K562 (cell line): ENCODE results near the gene SCAPER. TPM values are rescaled to one million over a fixed set of nuclear protein-coding genes. Genes with fewer than 3 reads are reported as not detected.

Experiments
- CHAMP1 ChIP-seq: fragments of 450-650 bp; IDR thresholded peaks from 2 replicates; pipeline ENCODE4 v1.6.1; 2016; ENCODE audit warnings: mild to moderate bottlenecking
- CHD4 ChIP-seq: fragments of 200-600 bp; sonication (generic); IDR thresholded peaks from 3 replicates; pipeline ENCODE4 v1.6.1; 2012; ENCODE audit warnings: low read depth, mild to moderate bottlenecking, mixed read lengths, low read length, inconsistent platforms; ENCODE audit not compliant: insufficient read depth, insufficient replicate concordance, poor library complexity, severe bottlenecking
- CTCFL ChIP-seq: IDR thresholded peaks from 2 replicates; pipeline ENCODE4 v1.6.1; 2011; ENCODE audit warnings: borderline replicate concordance, low read depth, mild to moderate bottlenecking, moderate library complexity, low read length; ENCODE audit not compliant: insufficient read depth, poor library complexity, severe bottlenecking
- NFATC3 ChIP-seq: fragments of 450-650 bp; IDR thresholded peaks from 2 replicates; pipeline ENCODE4 v1.6.1; 2017; ENCODE audit warnings: mild to moderate bottlenecking
- PTTG1 ChIP-seq: fragments of 450-650 bp; IDR thresholded peaks from 2 replicates; pipeline ENCODE4 v1.6.1; 2016; ENCODE audit warnings: low read depth, mild to moderate bottlenecking, missing genetic modification characterization, missing compliant biosample characterization
- SMAD2 ChIP-seq: fragments of 150-350 bp; IDR thresholded peaks from 2 replicates; pipeline ENCODE4 v1.6.1; 2014; ENCODE audit warnings: low read depth, mild to moderate bottlenecking, low read length
- STAT6 ChIP-seq: sonication (generic); formaldehyde crosslinking; IDR thresholded peaks from 2 replicates; pipeline ENCODE4 v1.8.1; 2023; ENCODE audit warnings: mild to moderate bottlenecking, missing genetic modification reagents
- ZNF217 ChIP-seq: sonication (generic); formaldehyde crosslinking; IDR thresholded peaks from 2 replicates; pipeline ENCODE4 v1.8.0; 2022; ENCODE audit warnings: mild to moderate bottlenecking, missing genetic modification reagents
- polyA plus RNA-seq, 8 experiments: library from polyadenylated mRNA; depleted of rRNA in 4 of 8; stranded (reverse) in 5 of 8; unstranded in 3 of 8; fragments of >200 nt; fragmentation: Nextera tagmentation in 2 of 8; fragmentation: Illumina TruSeq in 1 of 8; extraction: Ambion mirVana in 2 of 8; extraction: Trizol in 1 of 8; gene quantifications; 2 replicates each; pipeline versions ENCODE4 v1.2.1 to v1.2.3, GENCODE V29; 2011 to 2014; ENCODE audit warnings: inconsistent platforms in 1 of 8, missing spikeins in 1 of 8
- total RNA-seq, 7 experiments: library from RNA; depleted of rRNA in 6 of 7; stranded (reverse); fragments of >200 nt in 6 of 7; fragmentation: Illumina TruSeq in 2 of 7; extraction: Trizol in 2 of 7; gene quantifications; 2 replicates each; pipeline versions ENCODE4 v1.2.1 to v1.2.3, GENCODE V29; 2011 to 2021; ENCODE audit warnings: low replicate concordance in 1 of 7
- TF ChIP-seq, protein P1 (sequence below), 2 experiments: fragments of 450-650 bp in 1 of 2; IDR thresholded peaks; 2 replicates each; pipeline ENCODE4 v1.6.1; 2011 to 2017; ENCODE audit warnings: low read depth in 2 of 2, antibody characterized with exemption in 1 of 2, borderline replicate concordance in 1 of 2, low read length in 1 of 2, mild to moderate bottlenecking in 1 of 2, mixed read lengths in 1 of 2; ENCODE audit not compliant: control insufficient read depth in 1 of 2
- TF ChIP-seq, protein P2 (sequence below): fragments of 250-450 bp; sonication (Bioruptor Pico); IDR thresholded peaks from 2 replicates; pipeline ENCODE4 v1.8.0; 2021; ENCODE audit warnings: moderate library complexity, mild to moderate bottlenecking, inconsistent platforms

Gene SCAPER
- total and polyA plus RNA-seq, 9 of the 15 experiments (the other 6 are each of a cell fraction or from before 2014, with no cell fraction given) = 1.3 to 5.7 (median 3.2) TPM

GRCh38 chr15:76931397-76932134, 26.4 kb upstream of the SCAPER start, which contains the start of gene RCN2 (continued):
- TF ChIP-seq CHAMP1 (no peak), STAT6 (CRISPR knock-in tag) (no peak), ZNF217 (CRISPR knock-in tag) (no peak), CHD4 (no peak), CTCFL (no peak), SMAD2 (no peak), PTTG1 (tag) (no peak), NFATC3 (no peak)
- TF ChIP-seq, protein P1, sequence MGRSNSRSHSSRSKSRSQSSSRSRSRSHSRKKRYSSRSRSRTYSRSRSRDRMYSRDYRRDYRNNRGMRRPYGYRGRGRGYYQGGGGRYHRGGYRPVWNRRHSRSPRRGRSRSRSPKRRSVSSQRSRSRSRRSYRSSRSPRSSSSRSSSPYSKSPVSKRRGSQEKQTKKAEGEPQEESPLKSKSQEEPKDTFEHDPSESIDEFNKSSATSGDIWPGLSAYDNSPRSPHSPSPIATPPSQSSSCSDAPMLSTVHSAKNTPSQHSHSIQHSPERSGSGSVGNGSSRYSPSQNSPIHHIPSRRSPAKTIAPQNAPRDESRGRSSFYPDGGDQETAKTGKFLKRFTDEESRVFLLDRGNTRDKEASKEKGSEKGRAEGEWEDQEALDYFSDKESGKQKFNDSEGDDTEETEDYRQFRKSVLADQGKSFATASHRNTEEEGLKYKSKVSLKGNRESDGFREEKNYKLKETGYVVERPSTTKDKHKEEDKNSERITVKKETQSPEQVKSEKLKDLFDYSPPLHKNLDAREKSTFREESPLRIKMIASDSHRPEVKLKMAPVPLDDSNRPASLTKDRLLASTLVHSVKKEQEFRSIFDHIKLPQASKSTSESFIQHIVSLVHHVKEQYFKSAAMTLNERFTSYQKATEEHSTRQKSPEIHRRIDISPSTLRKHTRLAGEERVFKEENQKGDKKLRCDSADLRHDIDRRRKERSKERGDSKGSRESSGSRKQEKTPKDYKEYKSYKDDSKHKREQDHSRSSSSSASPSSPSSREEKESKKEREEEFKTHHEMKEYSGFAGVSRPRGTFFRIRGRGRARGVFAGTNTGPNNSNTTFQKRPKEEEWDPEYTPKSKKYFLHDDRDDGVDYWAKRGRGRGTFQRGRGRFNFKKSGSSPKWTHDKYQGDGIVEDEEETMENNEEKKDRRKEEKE (IDR thresholded peaks at IDR 0.05; ENCODE audit: borderline replicate concordance in 1 of 2, control insufficient read depth in 1 of 2, low read depth in 2 of 2, low read length in 1 of 2) = no peak
- TF ChIP-seq, protein P2, sequence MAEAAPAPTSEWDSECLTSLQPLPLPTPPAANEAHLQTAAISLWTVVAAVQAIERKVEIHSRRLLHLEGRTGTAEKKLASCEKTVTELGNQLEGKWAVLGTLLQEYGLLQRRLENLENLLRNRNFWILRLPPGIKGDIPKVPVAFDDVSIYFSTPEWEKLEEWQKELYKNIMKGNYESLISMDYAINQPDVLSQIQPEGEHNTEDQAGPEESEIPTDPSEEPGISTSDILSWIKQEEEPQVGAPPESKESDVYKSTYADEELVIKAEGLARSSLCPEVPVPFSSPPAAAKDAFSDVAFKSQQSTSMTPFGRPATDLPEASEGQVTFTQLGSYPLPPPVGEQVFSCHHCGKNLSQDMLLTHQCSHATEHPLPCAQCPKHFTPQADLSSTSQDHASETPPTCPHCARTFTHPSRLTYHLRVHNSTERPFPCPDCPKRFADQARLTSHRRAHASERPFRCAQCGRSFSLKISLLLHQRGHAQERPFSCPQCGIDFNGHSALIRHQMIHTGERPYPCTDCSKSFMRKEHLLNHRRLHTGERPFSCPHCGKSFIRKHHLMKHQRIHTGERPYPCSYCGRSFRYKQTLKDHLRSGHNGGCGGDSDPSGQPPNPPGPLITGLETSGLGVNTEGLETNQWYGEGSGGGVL (CRISPR knock-in tag) = no peak
